CD14-positive monocyte (primary cell): ENCODE data around the gene MRS2. TPM values are rescaled to one million over a fixed set of nuclear protein-coding genes. Genes with fewer than 3 reads are reported as not detected.

Experiments used
- DNase-seq, 3 donors: peaks; one replicate each; pipeline ENCODE4 v3.0.0-alpha.2; 2011 to 2022
- H2AFZ ChIP-seq: 2 replicates; pipeline ENCODE4 v1.6.0; 2012; ENCODE audit warnings: mild to moderate bottlenecking, low read depth, low read length, inconsistent platforms; ENCODE audit not compliant: insufficient read depth, poor library complexity, severe bottlenecking
- H3K27ac ChIP-seq, 2 donors: 1 replicate in 1 of 2; 2 replicates in 1 of 2; pipeline ENCODE4 v1.5.1; 2012 to 2013; ENCODE audit warnings: low read length in 2 of 2, control low read depth in 1 of 2, inconsistent platforms in 1 of 2, low read depth in 1 of 2, mild to moderate bottlenecking in 1 of 2
- H3K27me3 ChIP-seq, 2 donors: one replicate each; pipeline versions ENCODE4 v1.6.0 to v1.6.1; 2011 to 2013; ENCODE audit warnings: low read length in 2 of 2; ENCODE audit not compliant: control insufficient read depth in 2 of 2, insufficient read depth in 2 of 2
- H3K36me3 ChIP-seq, 2 donors: replicated peaks in 1 of 2; 1 replicate in 1 of 2; 2 replicates in 1 of 2; pipeline versions ENCODE4 v1.5.1 to v1.6.1; 2012 to 2013; ENCODE audit warnings: low read length in 2 of 2, control low read depth in 1 of 2, inconsistent platforms in 1 of 2, mild to moderate bottlenecking in 1 of 2; ENCODE audit not compliant: insufficient read depth in 2 of 2, control insufficient read depth in 1 of 2
- H3K4me1 ChIP-seq, 2 donors: 1 replicate in 1 of 2; 2 replicates in 1 of 2; pipeline versions ENCODE4 v1.5.1 to v1.6.1; 2012 to 2013; ENCODE audit warnings: low read length in 2 of 2, control low read depth in 1 of 2, inconsistent platforms in 1 of 2, mild to moderate bottlenecking in 1 of 2, moderate library complexity in 1 of 2; ENCODE audit not compliant: insufficient read depth in 2 of 2, control insufficient read depth in 1 of 2
- H3K4me2 ChIP-seq: replicated peaks from 2 replicates; pipeline ENCODE3; 2012; ENCODE audit warnings: low read length, moderate library complexity, mild to moderate bottlenecking; ENCODE audit not compliant: poor library complexity, severe bottlenecking; ENCODE audit errors: extremely low read depth
- H3K4me3 ChIP-seq, 3 experiments: fragments of 200-600 bp in 1 of 3; sonication (generic) in 1 of 3; replicated peaks in 1 of 3; 1 replicate in 2 of 3; 2 replicates in 1 of 3; pipeline ENCODE4 v1.5.1; 2011 to 2013; ENCODE audit warnings: low read length in 3 of 3, mild to moderate bottlenecking in 3 of 3, control low read depth in 2 of 3, low read depth in 2 of 3, inconsistent platforms in 1 of 3, moderate library complexity in 1 of 3
- H3K79me2 ChIP-seq: 2 replicates; pipeline ENCODE4 v1.6.0; 2012; ENCODE audit warnings: mild to moderate bottlenecking, control low read depth, inconsistent platforms, low read length, moderate library complexity; ENCODE audit not compliant: insufficient read depth
- H3K9ac ChIP-seq: 2 replicates; pipeline ENCODE4 v1.6.0; 2017; ENCODE audit warnings: low read length, mild to moderate bottlenecking; ENCODE audit not compliant: insufficient read depth, poor library complexity, severe bottlenecking
- H3K9me3 ChIP-seq, 2 donors: replicated peaks in 1 of 2; 1 replicate in 1 of 2; 2 replicates in 1 of 2; pipeline versions ENCODE4 v1.5.1 to v1.6.1; 2012 to 2013; ENCODE audit warnings: low read length in 2 of 2, control low read depth in 1 of 2; ENCODE audit not compliant: control insufficient read depth in 1 of 2, insufficient read depth in 1 of 2
- H4K20me1 ChIP-seq: 2 replicates; pipeline ENCODE4 v1.6.0; 2012; ENCODE audit warnings: mild to moderate bottlenecking, low read length, control low read depth, moderate library complexity; ENCODE audit not compliant: insufficient read depth
- H3K27ac Mint-ChIP-seq, 7 donors: one replicate each; pipeline ENCODE4 v1.8.0; 2020; ENCODE audit warnings: mild to moderate bottlenecking in 7 of 7, mixed read lengths in 7 of 7, moderate library complexity in 6 of 7, inconsistent platforms in 2 of 7
- H3K27me3 Mint-ChIP-seq, 3 donors: one replicate each; pipeline ENCODE4 v1.8.0; 2021 to 2022; ENCODE audit warnings: low read depth in 3 of 3, mild to moderate bottlenecking in 3 of 3, mixed read lengths in 3 of 3, moderate library complexity in 3 of 3, inconsistent platforms in 1 of 3
- H3K36me3 Mint-ChIP-seq, 2 donors: one replicate each; pipeline ENCODE4 v1.8.0; 2020; ENCODE audit warnings: mixed read lengths in 2 of 2, inconsistent platforms in 1 of 2, mild to moderate bottlenecking in 1 of 2
- H3K4me1 Mint-ChIP-seq: one replicate; pipeline ENCODE4 v1.8.0; 2020; ENCODE audit warnings: mild to moderate bottlenecking, mixed read lengths
- H3K4me3 Mint-ChIP-seq, 2 donors: one replicate each; pipeline ENCODE4 v1.8.0; 2020; ENCODE audit warnings: mild to moderate bottlenecking in 2 of 2, mixed read lengths in 2 of 2, moderate library complexity in 1 of 2
- H3K9me3 Mint-ChIP-seq, 7 donors: one replicate each; pipeline ENCODE4 v1.8.0; 2020 to 2022; ENCODE audit warnings: mixed read lengths in 7 of 7, mild to moderate bottlenecking in 6 of 7, moderate library complexity in 6 of 7, inconsistent platforms in 2 of 7
- WGBS: methylation state at CpG from one replicate; pipeline ENCODE4 v1.1.5; 2013; ENCODE audit warnings: missing lambda C conversion rate; ENCODE audit not compliant: insufficient coverage; 5-methylcytosine and 5-hydroxymethylcytosine counted together
- intact Hi-C, 2 donors: fragments of 100-400 bp; cut with micrococcal nuclease; formaldehyde crosslinking; loops; one replicate each; pipeline versions ENCODE4 v1.15.0 to v1.15.1; 2023
- polyA minus RNA-seq: library from RNA; depleted of rRNA, polyadenylated mRNA; stranded (reverse); fragments of >200 nt; gene quantifications from 2 replicates; pipeline ENCODE4 v1.2.3, GENCODE V29; 2012
- polyA plus RNA-seq, 3 donors: library from polyadenylated mRNA; depleted of rRNA in 1 of 3; unstranded in 2 of 3; stranded (reverse) in 1 of 3; fragments of 300-500 nt in 2 of 3; fragments of >200 nt in 1 of 3; fragmentation: Illumina TruSeq in 2 of 3; gene quantifications; 1 replicate in 2 of 3; 2 replicates in 1 of 3; pipeline ENCODE4 v1.2.3, GENCODE V29; 2012 to 2021
- total RNA-seq, 12 experiments: library from RNA in 1 of 12; stranded (reverse) in 1 of 12; fragments of 120-200 nt in 1 of 12; gene quantifications; one replicate each; pipeline ENCODE4 v1.2.4 and lab custom pipeline; 2013 to 2026; ENCODE audit warnings: mixed read lengths in 6 of 12, inconsistent platforms in 1 of 12
- TF ChIP-seq, protein P1 (sequence below): fragments of 200-600 bp; IDR thresholded peaks from one replicate; pipeline ENCODE4 v1.8.0; 2022; ENCODE audit warnings: antibody characterized with exemption, mild to moderate bottlenecking

The MRS2 gene
- total RNA-seq (2013) = 13.9 TPM
- 10 to 100 TPM in 2 of 3 donors, 1 to 10 TPM in 1; 8.6 to 21.0 (median 19.3) TPM for polyA plus RNA-seq
- polyA minus RNA-seq = 4.7 and 7.6 TPM in 2 replicates
- 2.2 to 17.7 (median 12.7) reads per million in 11 experiments for total RNA-seq (lab: John Stamatoyannopoulos, UW)

- Histone ChIP-seq H3K9me3 (no peaks in the 10 kb centered on the region), H3K4me1 (peaks cover 9 to 21% of the 10 kb centered on the region in 2 donors), H3K27me3 (peaks cover 0 to 4% of the 10 kb centered on the region in 2 donors), H4K20me1 (peaks cover 15% of the 10 kb centered on the region), H3K36me3 (peaks cover 13 to 28% of the 10 kb centered on the region in 2 donors), H3K79me2 (peaks cover 43% of the 10 kb centered on the region), H3K9ac (peak within 1 kb of the TSS; percentile 78), H3K4me2 (peak within 1 kb of the TSS; percentile 83), H2AFZ (peak within 1 kb of the TSS; percentile 95), H3K27ac (peak within 1 kb of the TSS; percentile 59 to 78), H3K4me3 (peak within 1 kb of the TSS; percentile 69 to 93 (median 90))
- peaks cover 0 to 3% (median 0%) of the 10 kb centered on the region in 7 donors for H3K9me3 Mint-ChIP-seq
- H3K4me1 Mint-ChIP-seq = peaks cover 29% of the 10 kb centered on the region
- peak within 1 kb of the TSS; percentile 60 to 91 (median 83) for H3K27ac Mint-ChIP-seq
- TF ChIP-seq, protein P1, sequence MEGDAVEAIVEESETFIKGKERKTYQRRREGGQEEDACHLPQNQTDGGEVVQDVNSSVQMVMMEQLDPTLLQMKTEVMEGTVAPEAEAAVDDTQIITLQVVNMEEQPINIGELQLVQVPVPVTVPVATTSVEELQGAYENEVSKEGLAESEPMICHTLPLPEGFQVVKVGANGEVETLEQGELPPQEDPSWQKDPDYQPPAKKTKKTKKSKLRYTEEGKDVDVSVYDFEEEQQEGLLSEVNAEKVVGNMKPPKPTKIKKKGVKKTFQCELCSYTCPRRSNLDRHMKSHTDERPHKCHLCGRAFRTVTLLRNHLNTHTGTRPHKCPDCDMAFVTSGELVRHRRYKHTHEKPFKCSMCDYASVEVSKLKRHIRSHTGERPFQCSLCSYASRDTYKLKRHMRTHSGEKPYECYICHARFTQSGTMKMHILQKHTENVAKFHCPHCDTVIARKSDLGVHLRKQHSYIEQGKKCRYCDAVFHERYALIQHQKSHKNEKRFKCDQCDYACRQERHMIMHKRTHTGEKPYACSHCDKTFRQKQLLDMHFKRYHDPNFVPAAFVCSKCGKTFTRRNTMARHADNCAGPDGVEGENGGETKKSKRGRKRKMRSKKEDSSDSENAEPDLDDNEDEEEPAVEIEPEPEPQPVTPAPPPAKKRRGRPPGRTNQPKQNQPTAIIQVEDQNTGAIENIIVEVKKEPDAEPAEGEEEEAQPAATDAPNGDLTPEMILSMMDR = no peak
- H3K36me3 Mint-ChIP-seq = peaks cover 7 to 23% of the 10 kb centered on the region in 2 donors
- H3K27me3 Mint-ChIP-seq = peaks cover 11 to 20% (median 12%) of the 10 kb centered on the region in 3 donors
- intact Hi-C loops = no loop called here
- under 1% methylated on average over 63 of the region's 63 CpGs for WGBS
- peak within 1 kb of the TSS; percentile 98 to 99 for H3K4me3 Mint-ChIP-seq
- DNase-seq = peak; percentile 60 to 71 (median 66)
Measured at GRCh38 chr6:24402697-24403500, at the start of gene MRS2. TSS of gene MRS2 (plus strand) at chr6:24402936. CDS start at chr6:24403047, 111 bp downstream.

- no peak for DNase-seq
- H3K4me1 ChIP-seq = peaks cover 7 to 10% of the 10 kb centered on the region in 2 donors
- no peak overlapping the region for H2AFZ ChIP-seq
- H3K79me2 ChIP-seq = no peaks in the 10 kb centered on the region
- no peaks in the 10 kb centered on the region for H3K36me3 Mint-ChIP-seq
- H3K9me3 Mint-ChIP-seq = peaks cover 0 to 5% (median 0%) of the 10 kb centered on the region in 7 donors
- no CpG with 5 or more reads among the region's 1 CpG for WGBS
- no peak overlapping the region for H3K27ac ChIP-seq
- H3K27me3 Mint-ChIP-seq = peaks cover 25 to 34% (median 27%) of the 10 kb centered on the region in 3 donors
- intact Hi-C loops = no loop called here
- H3K4me2 ChIP-seq = no peak overlapping the region
- H3K4me3 Mint-ChIP-seq = no peak overlapping the region
- peaks cover 8% of the 10 kb centered on the region for H3K4me1 Mint-ChIP-seq
- H3K9ac ChIP-seq = no peak overlapping the region
- H3K9me3 ChIP-seq = peaks cover 0 to 11% of the 10 kb centered on the region in 2 donors
- H4K20me1 ChIP-seq = no peaks in the 10 kb centered on the region
- TF ChIP-seq, protein P1 = no peak
- H3K36me3 ChIP-seq = no peaks in the 10 kb centered on the region
- no peak overlapping the region for H3K4me3 ChIP-seq
- peaks cover 21 to 37% of the 10 kb centered on the region in 2 donors for H3K27me3 ChIP-seq
- H3K27ac Mint-ChIP-seq = no peak overlapping the region
Measured at GRCh38 chr6:24353861-24354260, 48.9 kb upstream of the MRS2 start.
